ENCODE measurements around the gene NAGA.

NAGA gene

GRCh38 chr22:42041784-42042183, 28.8 kb downstream of the NAGA start:
- in situ Hi-C loops (cut with HindIII; ENCODE audit: low sequenced_read_pairs), result no loop called here
- DNase-seq (ENCODE audit: low read depth), result no peak
- no peak for TF ChIP-seq CTCF (IDR thresholded peaks at IDR 0.05; ENCODE audit: low read depth, low read length, missing control alignments)
- no peak overlapping the region for H3K4me3 ChIP-seq (ENCODE audit: low read depth, low read length)

- in situ Hi-C loops (cut with HindIII; ENCODE audit: low sequenced_read_pairs), result no loop called here
- no peak for TF ChIP-seq CTCF (IDR thresholded peaks at IDR 0.05; ENCODE audit: low read depth, low read length, missing control alignments)
- H3K4me3 ChIP-seq (ENCODE audit: low read depth, low read length), result no peak overlapping the region
- no peak for DNase-seq (ENCODE audit: low read depth)
Measured at GRCh38 chr22:42039271-42039670, 31.3 kb downstream of the NAGA start.

GRCh38 chr22:42035256-42035655, 35.4 kb downstream of the NAGA start:
- TF ChIP-seq CTCF (IDR thresholded peaks at IDR 0.05; ENCODE audit: low read depth, low read length, missing control alignments), result no peak
- in situ Hi-C loops (cut with HindIII; ENCODE audit: low sequenced_read_pairs), result no loop called here
- DNase-seq (ENCODE audit: low read depth), result no peak
- no peak overlapping the region for H3K4me3 ChIP-seq (ENCODE audit: low read depth, low read length)

GRCh38 chr22:42033263-42034181, 37.1 kb downstream of the NAGA start:
- TF ChIP-seq CTCF (IDR thresholded peaks at IDR 0.05; ENCODE audit: low read depth, low read length, missing control alignments), result no peak
- in situ Hi-C loops (cut with HindIII; ENCODE audit: low sequenced_read_pairs), result no loop called here
- DNase-seq (ENCODE audit: low read depth), result no peak
- no peak overlapping the region for H3K4me3 ChIP-seq (ENCODE audit: low read depth, low read length)

- no peak for DNase-seq (ENCODE audit: low read depth)
- no peak overlapping the region for H3K4me3 ChIP-seq (ENCODE audit: low read depth, low read length)
- in situ Hi-C loops (cut with HindIII; ENCODE audit: low sequenced_read_pairs), result no loop called here
- TF ChIP-seq CTCF (IDR thresholded peaks at IDR 0.05; ENCODE audit: low read depth, low read length, missing control alignments), result no peak
Measured at GRCh38 chr22:42026705-42027104, 43.9 kb downstream of the NAGA start.

GRCh38 chr22:42025421-42025820, 45.2 kb downstream of the NAGA start:
- in situ Hi-C loops (cut with HindIII; ENCODE audit: low sequenced_read_pairs), result no loop called here
- H3K4me3 ChIP-seq (ENCODE audit: low read depth, low read length), result no peak overlapping the region
- no peak for DNase-seq (ENCODE audit: low read depth)
- TF ChIP-seq CTCF (IDR thresholded peaks at IDR 0.05; ENCODE audit: low read depth, low read length, missing control alignments), result no peak

Data from astrocyte of the cerebellum (primary cell).